Urothelium cell line (cell line): Measurements from ENCODE around the gene DZIP1L.

Experiments
- DNase-seq: peaks from one replicate; pipeline ENCODE4 v3.0.0; 2011; ENCODE audit warnings: low spot score, mixed read lengths
- FAIRE-seq: peaks from 2 replicates; lab custom pipeline; 2011; peaks lifted over from hg19 to GRCh38; lab: Jason Lieb, UNC

DZIP1L gene

GRCh38 chr3:138038725-138039462 is 76.5 kb downstream of the DZIP1L start:
- no peak for FAIRE-seq
- DNase-seq: no peak

DNA sequence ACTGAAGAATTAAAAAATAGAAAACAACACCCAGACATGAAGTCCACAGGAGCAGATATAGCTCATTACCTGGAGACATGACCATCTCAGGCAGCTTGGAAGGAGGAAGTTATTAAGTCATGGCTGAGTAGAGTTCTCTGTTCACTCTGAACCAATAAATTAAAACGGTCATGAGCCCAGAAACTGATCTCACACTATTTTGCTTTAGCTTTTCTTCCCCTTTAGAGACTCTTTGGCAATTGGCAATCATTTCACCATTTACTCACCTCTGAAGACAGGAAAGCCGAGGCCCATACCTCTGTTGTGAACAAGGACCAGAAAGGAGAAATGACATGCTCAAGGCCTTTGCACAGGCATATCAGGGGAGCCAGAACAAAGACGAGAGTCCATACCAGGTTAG is 78.8 kb downstream of the DZIP1L start:
- no peak for DNase-seq
- no peak for FAIRE-seq

GRCh38 chr3:138034918-138035317 is 80.5 kb downstream of the DZIP1L start:
- FAIRE-seq (no peak), DNase-seq (no peak)

GRCh38 chr3:138033202-138033691 is 82.2 kb downstream of the DZIP1L start:
- no peak for FAIRE-seq
- no peak for DNase-seq

GRCh38 chr3:138032567-138032966 is 82.8 kb downstream of the DZIP1L start:
- DNase-seq (no peak), FAIRE-seq (no peak)

DNA sequence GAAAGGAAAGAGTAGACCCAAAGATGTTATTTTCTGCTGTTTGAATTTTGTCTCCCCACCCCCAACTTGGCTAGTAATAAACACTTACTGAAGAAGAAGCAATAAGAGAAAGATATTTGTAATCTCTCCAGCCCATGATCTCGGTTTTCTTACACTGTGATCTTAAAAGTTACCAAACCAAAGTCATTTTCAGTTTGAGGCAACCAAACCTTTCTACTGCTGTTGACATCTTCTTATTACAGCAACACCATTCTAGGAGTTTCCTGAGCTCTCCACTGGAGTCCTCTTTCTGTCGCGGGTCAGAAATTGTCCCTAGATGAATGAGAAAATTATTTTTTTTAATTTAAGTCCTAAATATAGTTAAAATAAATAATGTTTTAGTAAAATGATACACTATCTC is 83.9 kb downstream of the DZIP1L start:
- no peak for DNase-seq
- FAIRE-seq: no peak

DNA sequence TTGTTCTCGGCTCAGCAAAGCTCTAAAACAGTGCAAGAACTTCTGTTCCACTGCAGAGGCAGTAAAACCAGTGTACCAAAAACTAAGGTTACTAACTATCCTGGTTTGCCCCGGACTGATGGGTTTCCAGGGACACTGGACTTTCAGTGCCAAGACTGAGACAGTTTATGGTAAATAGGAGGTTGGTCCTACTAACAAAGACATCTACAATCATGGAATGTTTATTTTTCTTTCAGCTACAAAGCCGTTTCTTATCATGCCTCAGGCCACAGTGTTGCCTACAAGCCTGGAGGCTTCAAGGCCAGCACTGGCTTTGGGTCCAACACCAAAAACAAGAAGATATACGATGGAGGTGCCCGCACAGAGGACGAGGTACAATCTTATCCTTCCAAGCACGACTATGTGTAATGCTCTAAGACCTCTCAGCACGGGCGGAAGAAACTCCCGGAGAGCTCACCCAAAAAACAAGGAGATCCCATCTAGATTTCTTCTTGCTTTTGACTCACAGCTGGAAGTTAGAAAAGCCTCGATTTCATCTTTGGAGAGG is 84.6 kb downstream of the DZIP1L start:
- DNase-seq: no peak
- no peak for FAIRE-seq

DNA sequence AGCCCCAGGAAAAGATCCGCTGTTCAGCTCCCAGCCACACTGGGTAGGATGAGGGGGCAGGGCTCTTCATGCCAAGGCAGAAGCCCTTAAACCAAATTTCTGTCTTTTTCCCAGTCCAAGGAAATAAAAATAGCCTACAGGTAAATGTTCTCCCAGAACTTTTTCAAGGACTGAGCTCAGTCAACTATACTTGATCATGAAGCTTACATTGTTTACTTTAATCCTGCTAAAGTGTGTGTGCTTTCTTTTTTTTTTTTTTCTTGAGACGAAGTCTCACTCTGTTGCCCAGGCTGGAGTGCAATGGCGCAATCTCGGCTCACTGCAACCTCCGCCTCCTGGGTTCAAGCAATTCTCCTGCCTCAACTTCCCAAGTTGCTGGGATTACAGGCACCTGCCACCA is 87.6 kb downstream of the DZIP1L start:
- FAIRE-seq (no peak), DNase-seq (no peak)

GRCh38 chr3:138025553-138025952 is 89.9 kb downstream of the DZIP1L start:
- FAIRE-seq (no peak), DNase-seq (no peak)

GRCh38 chr3:138023754-138024153 is 91.7 kb downstream of the DZIP1L start:
- DNase-seq (no peak), FAIRE-seq (no peak)

DNA sequence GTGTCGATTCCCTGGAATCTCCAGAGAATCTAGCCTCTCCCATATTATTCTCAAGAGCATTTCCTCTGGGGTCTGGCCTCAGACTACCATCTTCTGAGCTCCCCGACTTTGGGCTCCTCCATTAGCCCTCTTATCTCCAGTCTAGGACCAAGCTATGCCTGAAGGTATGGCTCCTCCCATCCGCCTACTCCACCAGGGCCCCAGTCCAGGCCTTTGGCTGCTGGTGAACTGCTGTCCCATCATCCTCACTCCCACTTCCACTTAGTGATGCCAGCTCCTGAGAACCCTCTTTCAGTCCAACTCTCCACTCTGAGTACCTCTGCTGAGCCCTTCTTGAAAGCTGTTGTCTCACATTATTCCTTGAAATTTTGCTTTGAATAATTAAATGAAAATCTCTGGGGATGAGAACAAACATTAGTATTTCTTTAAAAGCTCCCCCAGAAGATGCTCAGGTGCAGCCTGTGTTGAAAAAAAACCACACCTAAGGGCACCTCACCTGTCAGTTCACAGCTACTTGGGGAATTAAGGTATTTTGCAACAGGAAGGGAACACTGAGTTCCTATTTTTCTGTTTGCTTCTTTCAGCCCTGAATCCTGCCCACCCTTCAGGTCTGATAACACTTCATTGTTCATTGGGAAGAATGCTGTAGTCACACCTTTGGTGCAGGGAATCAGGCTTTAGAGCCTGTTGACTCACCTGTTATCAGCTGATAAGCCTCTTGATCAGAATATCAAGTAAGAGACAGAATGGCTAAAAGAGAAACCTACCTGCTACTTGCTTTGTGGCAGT is 95.9 kb downstream of the DZIP1L start:
- FAIRE-seq (no peak), DNase-seq (no peak)

DNA sequence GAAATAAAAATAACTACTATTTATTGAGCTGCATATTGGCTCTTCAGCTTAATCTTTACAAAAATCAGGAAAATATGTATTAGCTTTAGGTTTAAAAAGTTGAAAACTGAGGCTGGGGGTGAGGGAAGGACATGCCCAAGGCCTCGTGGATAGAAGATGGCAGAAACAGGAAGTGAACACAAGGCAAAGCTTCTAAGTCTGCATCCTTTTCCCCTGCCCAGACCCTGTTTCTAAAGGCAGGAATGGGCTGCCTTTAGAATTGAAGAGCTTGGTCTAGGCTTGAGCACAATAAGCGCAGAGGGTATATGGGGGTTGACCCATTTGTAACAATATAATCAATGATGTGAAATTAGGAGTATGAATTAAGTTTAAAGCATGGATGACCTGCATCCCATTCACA is 99.3 kb downstream of the DZIP1L start:
- no peak for FAIRE-seq
- no peak for DNase-seq

- FAIRE-seq: no peak
- DNase-seq: no peak
These were observed 102.9 kb downstream of the DZIP1L start for GRCh38 chr3:138012526-138012925.
